Cardiac muscle cell (in vitro differentiated cells and primary cell): ENCODE measurements around the gene MYLK4. TPM values are rescaled to one million over a fixed set of nuclear protein-coding genes. Genes with fewer than 3 reads are reported as not detected.

Experiments
- DNase-seq, 2 donors: peaks; one replicate each; pipeline versions ENCODE4 v3.0.0 to v3.0.0-alpha.2; 2010 to 2017; ENCODE audit warnings: low read depth in 1 of 2, low spot score in 1 of 2
- H3K27ac ChIP-seq: fragments of 200-600 bp; sonication (generic); 2 replicates; pipeline ENCODE4 v1.5.1; 2016
- H3K27me3 ChIP-seq: fragments of 200-600 bp; sonication (generic); 2 replicates; pipeline ENCODE4 v1.6.0; 2016; ENCODE audit warnings: control low read depth
- H3K36me3 ChIP-seq: fragments of 200-600 bp; sonication (generic); 2 replicates; pipeline ENCODE4 v1.5.1; 2016; ENCODE audit warnings: control low read depth
- H3K4me1 ChIP-seq: fragments of 200-600 bp; sonication (generic); 2 replicates; pipeline ENCODE4 v1.8.1; 2017; ENCODE audit warnings: low read depth, mild to moderate bottlenecking, mixed run types
- H3K4me3 ChIP-seq: fragments of 200-600 bp; sonication (generic); 2 replicates; pipeline ENCODE4 v1.5.1; 2016; ENCODE audit warnings: mild to moderate bottlenecking
- H3K9me3 ChIP-seq: fragments of 200-600 bp; sonication (generic); 2 replicates; pipeline ENCODE4 v1.5.1; 2017; ENCODE audit warnings: low read depth, mild to moderate bottlenecking, control low read depth
- CTCF ChIP-seq: IDR thresholded peaks from 2 replicates; pipeline ENCODE4 v1.5.1; 2012; ENCODE audit warnings: low read depth, mild to moderate bottlenecking, low read length
- polyA plus RNA-seq: library from polyadenylated mRNA; unstranded; fragments of >200 nt; fragmentation: Nextera tagmentation; extraction: Ambion mirVana; gene quantifications from 2 replicates; pipeline ENCODE4 v1.2.1, GENCODE V29; 2016
- total RNA-seq: library from RNA; depleted of rRNA; stranded (reverse); fragments of >200 nt; gene quantifications from 2 replicates; pipeline ENCODE4 v1.2.3, GENCODE V29; 2016

Gene MYLK4
- total and polyA plus RNA-seq, 2 experiments from 2014 or later: 0.23 to 0.69 TPM

- TF ChIP-seq CTCF: no peak
- Histone ChIP-seq H3K9me3 (no peaks in the 10 kb centered on the region), H3K27ac (no peak overlapping the region), H3K4me3 (no peak overlapping the region), H3K4me1 (peaks cover 5% of the 10 kb centered on the region), H3K36me3 (peaks cover 15% of the 10 kb centered on the region), H3K27me3 (no peaks in the 10 kb centered on the region)
- DNase-seq: no peak
Measured at GRCh38 chr6:2777249-2777648, 26.5 kb upstream of the MYLK4 start.

- no peak for DNase-seq
- no peaks in the 10 kb centered on the region for H3K27me3 ChIP-seq
- peaks cover 11% of the 10 kb centered on the region for H3K36me3 ChIP-seq
- H3K27ac ChIP-seq: no peak overlapping the region
- peaks cover 11% of the 10 kb centered on the region for H3K4me1 ChIP-seq
- TF ChIP-seq CTCF: no peak
- no peaks in the 10 kb centered on the region for H3K9me3 ChIP-seq
- H3K4me3 ChIP-seq: no peak overlapping the region
Measured at GRCh38 chr6:2775003-2775402, 24.3 kb upstream of the MYLK4 start.

GRCh38 chr6:2773449-2773848, 22.7 kb upstream of the MYLK4 start:
- Histone ChIP-seq H3K27ac (no peak overlapping the region), H3K36me3 (no peaks in the 10 kb centered on the region)
- TF ChIP-seq CTCF: no peak

GRCh38 chr6:2772840-2773239, 22.1 kb upstream of the MYLK4 start:
- no peak for DNase-seq
- Histone ChIP-seq H3K36me3 (no peaks in the 10 kb centered on the region), H3K27ac (no peak overlapping the region), H3K4me3 (no peak overlapping the region), H3K4me1 (peaks cover 32% of the 10 kb centered on the region), H3K27me3 (no peaks in the 10 kb centered on the region), H3K9me3 (no peaks in the 10 kb centered on the region)
- no peak for TF ChIP-seq CTCF

More at GRCh38 chr6:2773449-2773848, 22.7 kb upstream of the MYLK4 start:
- Histone ChIP-seq H3K4me1 (peaks cover 26% of the 10 kb centered on the region), H3K9me3 (no peaks in the 10 kb centered on the region), H3K4me3 (no peak overlapping the region), H3K27me3 (no peaks in the 10 kb centered on the region)
- peak in 1 of 2 donors; percentile 32 for DNase-seq

- peaks cover 42% of the 10 kb centered on the region for H3K4me1 ChIP-seq
- no peak for TF ChIP-seq CTCF
- DNase-seq: no peak
- no peaks in the 10 kb centered on the region for H3K36me3 ChIP-seq
- H3K27me3 ChIP-seq: no peaks in the 10 kb centered on the region
- H3K27ac ChIP-seq: no peak overlapping the region
- no peaks in the 10 kb centered on the region for H3K9me3 ChIP-seq
- H3K4me3 ChIP-seq: no peak overlapping the region
Measured at GRCh38 chr6:2771079-2771478, 20.4 kb upstream of the MYLK4 start.

- no peaks in the 10 kb centered on the region for H3K27me3 ChIP-seq
- no peak overlapping the region for H3K4me3 ChIP-seq
- H3K27ac ChIP-seq: peak overlapping the region; percentile 7
- no peaks in the 10 kb centered on the region for H3K36me3 ChIP-seq
- H3K4me1 ChIP-seq: peaks cover 39% of the 10 kb centered on the region
- peak in 1 of 2 donors; percentile 80 for DNase-seq
- TF ChIP-seq CTCF: no peak
- H3K9me3 ChIP-seq: no peaks in the 10 kb centered on the region
Measured at GRCh38 chr6:2770171-2770570, 19.4 kb upstream of the MYLK4 start.
